GM12892 (cell line): ENCODE data around the gene SGSH.

Experiments used
- POLR2A ChIP-seq: IDR thresholded peaks from 2 replicates; pipeline ENCODE4 v1.6.1; 2011; ENCODE audit warnings: low read depth, low read length, control low read depth
- POLR2AphosphoS5 ChIP-seq: IDR thresholded peaks from 2 replicates; pipeline ENCODE4 v1.6.1; 2011; ENCODE audit warnings: low read depth, low read length, control low read depth
- TAF1 ChIP-seq: IDR thresholded peaks from 2 replicates; pipeline ENCODE4 v1.6.1; 2011; ENCODE audit warnings: low read depth, mild to moderate bottlenecking, control low read depth, low read length, borderline replicate concordance

GRCh38 chr17:80219763-80220053 is 425 bp downstream of the SGSH start:
- TF ChIP-seq POLR2AphosphoS5 (no peak), TAF1 (peak; percentile 24; the same call in 1 of the 2 replicates), POLR2A (no peak)
